H7 (cell line): ENCODE data around the gene MCM10. TPM values are rescaled to one million over a fixed set of nuclear protein-coding genes. Genes with fewer than 3 reads are reported as not detected.

ENCODE experiments used
- DNase-seq: peaks from one replicate; pipeline ENCODE4 v3.0.0; 2012
- H3K27me3 ChIP-seq: 2 replicates; pipeline ENCODE4 v1.6.0; 2011; ENCODE audit warnings: mild to moderate bottlenecking, low read length; ENCODE audit not compliant: control insufficient read depth, insufficient read depth
- H3K36me3 ChIP-seq: replicated peaks from 2 replicates; pipeline ENCODE4 v1.5.1; 2011; ENCODE audit warnings: low read length; ENCODE audit not compliant: control insufficient read depth, insufficient read depth
- H3K4me3 ChIP-seq: 2 replicates; pipeline ENCODE4 v1.5.1; 2011; ENCODE audit warnings: low read depth, mild to moderate bottlenecking, control low read depth, low read length, moderate library complexity; ENCODE audit not compliant: insufficient read depth
- total RNA-seq: library from RNA; depleted of rRNA; stranded (reverse); fragments of >200 nt; shearing (Covaris generic); gene quantifications from 2 replicates; pipeline ENCODE4 v1.2.3, GENCODE V29; 2014; rRNA removed

The MCM10 gene
- 28.4 and 31.5 TPM in 2 replicates for total RNA-seq

DNA sequence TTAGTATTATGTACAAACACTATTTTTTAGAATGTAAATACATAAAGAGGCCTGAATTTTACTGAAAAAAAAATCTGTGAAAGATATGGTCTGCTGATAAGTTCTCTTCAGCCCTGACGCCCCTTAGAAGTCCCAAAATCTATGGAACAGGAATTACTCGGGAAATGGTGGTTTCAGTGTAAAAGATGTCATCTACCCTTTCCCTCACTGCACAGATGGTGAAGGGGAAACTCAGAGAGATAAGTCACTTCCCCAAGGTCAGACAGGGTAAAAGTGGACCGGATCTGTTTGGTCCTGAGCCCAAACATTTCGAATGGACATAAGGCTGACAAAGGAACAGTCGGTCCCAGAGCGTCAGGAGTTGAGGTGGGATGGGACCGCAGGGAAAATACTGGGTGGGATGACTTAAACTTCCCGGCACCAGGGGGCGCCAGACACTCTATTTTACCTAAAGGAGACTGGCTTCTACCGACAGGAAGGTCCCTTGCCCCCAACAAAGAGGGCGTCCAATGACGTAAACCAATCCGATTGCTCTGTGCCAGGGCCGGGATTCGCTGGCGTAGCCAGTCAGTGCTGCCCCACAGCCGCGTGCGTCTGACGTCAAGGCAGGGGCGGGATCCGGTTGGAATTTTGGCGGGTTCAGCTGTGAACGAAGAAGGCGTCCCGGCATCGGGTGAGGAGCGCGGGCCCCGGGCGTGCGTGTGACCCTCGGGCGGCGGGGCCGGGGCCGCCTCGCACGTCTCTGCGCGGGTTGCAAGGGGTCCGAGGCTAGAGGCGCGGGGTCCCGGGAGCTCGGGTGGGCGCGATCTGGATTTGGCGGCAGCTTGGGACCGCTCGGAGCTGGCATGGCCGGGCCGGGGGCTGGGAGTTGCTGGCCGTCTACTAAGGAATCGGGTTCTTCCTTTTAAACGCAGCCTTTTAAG is at the start of gene MCM10:
Gene MCM10, plus strand, starts transcription at position 625 of the 923 bp plus-strand sequence. CDS start 2,645 bp downstream, outside the sequence.
- Histone ChIP-seq H3K36me3 (no peaks in the 10 kb centered on the region), H3K27me3 (no peaks in the 10 kb centered on the region), H3K4me3 (peak within 1 kb of the TSS; percentile 83)
- peak; percentile 97 for DNase-seq

DNA sequence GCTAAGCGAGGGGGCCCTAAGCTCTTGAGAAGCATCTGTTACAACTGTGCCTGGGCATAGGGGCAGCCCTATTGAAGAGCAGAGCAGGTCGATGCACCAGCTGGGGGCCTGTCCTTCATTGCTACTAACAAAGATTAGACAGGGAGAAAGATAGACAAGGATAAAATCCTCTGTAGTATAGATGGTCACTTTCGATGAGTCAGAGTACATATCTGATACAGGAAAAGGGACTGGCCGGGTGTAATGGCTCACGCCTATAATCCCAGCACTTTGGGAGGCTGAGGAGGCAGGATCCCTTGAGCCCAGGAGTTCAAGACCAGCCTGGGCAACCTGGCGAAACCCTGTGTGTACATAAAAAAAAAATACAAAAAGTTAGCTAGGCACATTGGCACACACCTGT is 47.8 kb upstream of the MCM10 start:
- no peak overlapping the region for H3K4me3 ChIP-seq
- no peaks in the 10 kb centered on the region for H3K27me3 ChIP-seq
- peaks cover 3% of the 10 kb centered on the region for H3K36me3 ChIP-seq
- no peak for DNase-seq

DNA sequence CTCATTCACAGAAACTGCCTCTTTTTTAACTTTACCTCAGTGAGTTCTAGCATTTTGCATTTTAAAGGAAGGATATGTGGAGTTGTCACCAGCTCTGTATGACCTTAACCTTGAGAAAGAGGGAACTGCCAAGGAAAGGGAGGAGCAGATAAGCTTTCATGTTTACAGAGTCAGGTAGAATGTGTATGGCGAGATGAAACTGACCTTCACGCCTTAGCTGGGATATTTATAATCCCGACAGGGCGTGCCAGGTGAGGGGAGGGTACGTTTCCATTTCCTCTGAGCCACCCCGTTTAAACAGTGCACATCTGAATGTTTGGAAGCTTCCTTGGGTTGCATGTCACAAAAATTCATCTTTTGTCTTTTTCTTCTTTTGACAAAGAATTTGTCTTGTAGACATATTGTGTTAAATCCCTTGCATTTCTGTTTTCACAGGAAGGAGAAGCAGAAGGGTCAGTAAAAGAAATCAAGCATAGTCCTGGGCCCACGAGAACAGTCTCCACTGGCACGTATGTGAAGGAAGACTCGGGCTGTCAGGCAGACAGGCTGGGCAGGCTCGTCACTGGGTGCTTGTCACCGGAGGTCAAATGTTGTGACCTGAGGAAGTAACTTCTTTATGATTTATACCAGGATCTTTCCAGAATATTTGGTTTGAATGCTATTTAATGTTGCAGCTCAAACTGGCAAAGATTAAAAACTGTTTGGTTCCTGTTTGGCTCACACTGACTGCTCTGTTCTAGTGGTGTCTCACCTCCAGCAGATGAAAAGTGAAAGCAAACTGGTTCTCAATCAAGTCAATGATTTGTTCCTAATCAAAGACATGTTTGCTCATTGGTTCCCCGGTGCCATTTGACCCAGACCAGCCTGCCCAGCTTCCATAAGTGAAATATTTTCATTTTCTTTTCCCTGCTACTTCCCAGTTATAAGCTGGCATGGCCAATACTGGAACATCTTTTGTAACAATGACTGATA is 45.2 kb upstream of the MCM10 start:
- Histone ChIP-seq H3K27me3 (no peaks in the 10 kb centered on the region), H3K36me3 (peaks cover 3% of the 10 kb centered on the region), H3K4me3 (no peak overlapping the region)
- DNase-seq: no peak

- H3K27me3 ChIP-seq: no peaks in the 10 kb centered on the region
- DNase-seq: no peak
- no peaks in the 10 kb centered on the region; the same call in 1 of the 2 replicates for H3K36me3 ChIP-seq
- H3K4me3 ChIP-seq: no peak overlapping the region
Observed at GRCh38 chr10:13117841-13118783, 43.2 kb upstream of the MCM10 start.

- DNase-seq: no peak
- Histone ChIP-seq H3K36me3 (no peaks in the 10 kb centered on the region; the same call in 1 of the 2 replicates), H3K27me3 (no peaks in the 10 kb centered on the region), H3K4me3 (no peak overlapping the region)
Observed at GRCh38 chr10:13118784-13119410, 42.5 kb upstream of the MCM10 start.

- no peak for DNase-seq
- H3K4me3 ChIP-seq: no peak overlapping the region
- H3K27me3 ChIP-seq: no peaks in the 10 kb centered on the region
- H3K36me3 ChIP-seq: no peaks in the 10 kb centered on the region; the same call in 1 of the 2 replicates
Observed at GRCh38 chr10:13120786-13121499, 40.4 kb upstream of the MCM10 start.

GRCh38 chr10:13121500-13121854 is 39.9 kb upstream of the MCM10 start:
- H3K4me3 ChIP-seq: no peak overlapping the region
- DNase-seq: no peak
- H3K27me3 ChIP-seq: no peaks in the 10 kb centered on the region
- no peaks in the 10 kb centered on the region; the same call in 1 of the 2 replicates for H3K36me3 ChIP-seq

DNA sequence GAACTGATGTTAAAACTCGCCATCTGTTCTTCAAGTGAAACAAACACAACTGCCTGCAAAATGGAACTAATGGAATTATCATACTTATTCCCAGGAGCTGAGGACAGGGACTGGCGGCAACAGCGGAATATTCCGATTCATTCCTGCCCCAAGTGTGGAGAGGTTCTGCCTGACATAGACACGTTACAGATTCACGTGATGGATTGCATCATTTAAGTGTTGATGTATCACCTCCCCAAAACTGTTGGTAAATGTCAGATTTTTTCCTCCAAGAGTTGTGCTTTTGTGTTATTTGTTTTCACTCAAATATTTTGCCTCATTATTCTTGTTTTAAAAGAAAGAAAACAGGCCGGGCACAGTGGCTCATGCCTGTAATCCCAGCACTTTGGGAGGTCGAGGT is 24.7 kb upstream of the MCM10 start:
- peaks cover 2% of the 10 kb centered on the region for H3K36me3 ChIP-seq

GRCh38 chr10:13139150-13139549 is 22.2 kb upstream of the MCM10 start:
- Histone ChIP-seq H3K36me3 (no peaks in the 10 kb centered on the region; the same call in 1 of the 2 replicates), H3K4me3 (no peak overlapping the region), H3K27me3 (no peaks in the 10 kb centered on the region)
- peak; percentile 39 for DNase-seq

More for the DNA sequence above, 24.7 kb upstream of the MCM10 start:
- no peaks in the 10 kb centered on the region for H3K27me3 ChIP-seq
- H3K4me3 ChIP-seq: no peak overlapping the region
- DNase-seq: no peak

- Histone ChIP-seq H3K4me3 (no peak overlapping the region), H3K36me3 (no peaks in the 10 kb centered on the region; the same call in 1 of the 2 replicates), H3K27me3 (no peaks in the 10 kb centered on the region)
- DNase-seq: no peak
Observed at GRCh38 chr10:13139676-13140075, 21.7 kb upstream of the MCM10 start.

DNA sequence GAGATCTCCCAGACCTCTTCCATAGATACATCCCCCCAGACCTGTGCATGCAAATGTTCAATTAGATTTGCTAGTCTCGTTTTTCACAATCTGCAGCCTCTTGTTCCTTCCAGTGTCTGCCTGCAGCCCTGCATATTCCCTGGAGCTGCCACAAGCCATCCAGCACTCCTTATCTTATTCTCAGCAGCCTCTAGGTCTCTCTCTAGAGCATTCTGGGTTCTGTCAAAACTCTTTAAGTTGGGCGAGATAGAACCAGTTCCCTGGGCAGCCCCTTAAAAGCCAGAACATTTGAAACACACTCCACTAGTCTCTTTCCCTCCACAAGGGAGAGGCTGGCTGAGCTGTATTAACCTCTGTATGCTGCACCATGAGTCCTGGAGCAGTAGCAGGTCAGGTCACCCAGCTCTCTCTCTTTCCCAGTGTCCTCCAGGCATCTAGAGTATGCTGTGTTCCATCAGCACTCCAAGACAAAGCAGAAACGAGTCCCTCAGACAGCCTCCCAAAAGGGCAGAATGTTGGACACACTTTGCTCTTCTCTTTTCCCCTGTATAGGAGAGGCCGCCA is 20.6 kb upstream of the MCM10 start:
- H3K4me3 ChIP-seq: no peak overlapping the region
- DNase-seq: no peak
- no peaks in the 10 kb centered on the region for H3K36me3 ChIP-seq
- no peaks in the 10 kb centered on the region for H3K27me3 ChIP-seq

GRCh38 chr10:13143766-13144165 is 17.6 kb upstream of the MCM10 start:
- H3K27me3 ChIP-seq: no peaks in the 10 kb centered on the region
- no peak overlapping the region for H3K4me3 ChIP-seq
- H3K36me3 ChIP-seq: no peaks in the 10 kb centered on the region
- no peak for DNase-seq

DNA sequence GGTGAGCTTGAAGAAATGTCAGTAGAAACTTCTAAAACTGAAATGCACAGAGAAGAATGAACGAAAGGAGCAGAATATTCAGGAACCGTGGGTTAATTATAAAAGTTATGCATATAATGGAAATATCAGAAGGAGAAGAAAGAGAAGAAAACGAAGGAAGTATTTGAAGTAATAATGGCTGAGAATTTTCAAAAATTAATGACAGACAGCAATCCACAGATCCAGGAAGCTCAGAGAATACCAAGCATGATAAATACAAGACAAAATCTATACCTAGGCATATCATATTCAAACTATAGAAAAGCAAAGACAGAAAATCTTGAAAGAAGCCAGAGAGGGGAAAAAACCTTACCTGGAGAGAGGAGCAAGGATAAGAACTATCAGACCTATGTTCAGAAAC is 16.5 kb upstream of the MCM10 start:
- DNase-seq: no peak
- Histone ChIP-seq H3K36me3 (no peaks in the 10 kb centered on the region), H3K27me3 (no peaks in the 10 kb centered on the region), H3K4me3 (no peak overlapping the region)
